GM18505 (cell line): ENCODE measurements around the gene RPL5.
"Not testable (repeated sequence)": the region's sequence is repeated elsewhere in the genome, so short reads cannot be mapped to it uniquely, and the experiment has no call there.

ENCODE experiments used
- ATAC-seq: cut with Tn5 transposase; IDR thresholded peaks from one replicate; pipeline ENCODE4 v1.9.1; 2021; ENCODE audit not compliant: unreplicated experiment
- POLR2A ChIP-seq: IDR thresholded peaks from 4 replicates; pipeline ENCODE4 v1.6.1; 2011; ENCODE audit warnings: borderline replicate concordance; ENCODE audit not compliant: insufficient read depth, insufficient read length; ENCODE audit errors: extremely low read depth

The RPL5 gene

GRCh38 chr1:92831762-92832536 is at the start of gene RPL5:
Gene RPL5 (plus strand): TSS chr1:92832040. CDS start chr1:92832115, 75 bp downstream.
- TF ChIP-seq POLR2A: peak; percentile 100
- ATAC-seq: peak; percentile 95

DNA sequence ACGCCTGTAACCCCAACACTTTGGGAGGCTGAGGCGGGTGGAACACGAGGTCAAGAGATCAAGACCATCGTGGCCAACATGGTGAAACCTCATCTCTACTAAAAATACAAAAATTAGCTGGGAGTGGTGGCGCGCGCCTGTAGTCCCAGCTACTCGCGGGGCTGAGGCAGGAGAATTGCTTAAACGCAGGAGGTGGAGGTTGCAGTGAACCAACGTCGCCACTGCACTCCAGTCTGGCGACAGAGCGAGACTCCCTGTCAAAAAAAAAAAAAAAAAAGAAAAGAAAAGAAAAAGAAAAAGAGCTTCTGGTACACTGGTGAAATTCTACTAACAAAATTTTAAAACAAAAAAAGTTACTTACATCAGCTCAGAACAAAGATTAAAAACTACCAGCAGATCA is 48.3 kb upstream of the RPL5 start:
- ATAC-seq: not testable (repeated sequence)

GRCh38 chr1:92784021-92784638 is 47.7 kb upstream of the RPL5 start:
- no peak for TF ChIP-seq POLR2A
- no peak for ATAC-seq

DNA sequence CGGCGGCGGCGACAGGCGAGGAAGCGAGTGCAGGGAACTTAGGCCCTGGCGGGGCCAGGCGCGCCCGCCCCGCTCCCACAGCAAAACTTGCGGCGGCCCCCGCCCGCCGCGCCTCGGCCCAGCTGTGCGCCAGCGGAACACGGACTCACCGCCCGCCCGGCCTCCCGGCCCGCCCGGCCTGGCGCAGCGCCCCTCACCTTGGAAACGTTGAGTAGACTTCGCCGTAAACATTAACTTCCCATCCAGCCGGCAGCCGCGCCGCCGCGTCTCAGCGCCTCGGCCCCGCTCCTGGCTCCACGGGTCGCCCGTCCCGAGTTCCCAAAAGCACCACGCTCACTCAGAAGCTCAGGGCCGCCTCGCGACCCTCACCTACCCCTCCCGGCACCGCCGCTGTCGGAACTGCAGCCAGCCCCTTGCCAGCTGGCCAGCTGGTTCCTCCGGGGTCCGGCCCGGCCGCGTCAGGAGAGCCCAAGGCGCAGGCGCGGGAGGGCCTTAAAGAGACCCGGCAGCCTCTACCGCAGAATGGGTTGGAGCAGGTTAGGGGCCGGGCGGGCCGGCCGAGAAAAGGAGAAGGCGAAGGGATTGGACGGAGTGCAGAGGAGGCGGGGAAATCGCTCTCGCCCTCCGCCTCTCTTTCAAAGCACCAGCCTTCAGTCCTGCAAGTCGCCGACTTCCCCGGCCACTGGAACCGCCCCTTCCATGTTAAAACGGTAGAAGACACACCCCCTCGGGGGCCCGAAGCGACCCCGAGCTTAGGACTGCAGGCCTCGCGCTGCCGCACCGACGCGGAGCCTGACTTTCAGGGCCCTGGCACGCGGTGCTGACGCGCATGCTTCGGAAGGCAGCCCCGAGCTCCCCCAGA is 47.0 kb upstream of the RPL5 start, which contains the start of gene EVI5:
EVI5 (minus strand) TSS at position 470 of the 862 bp plus-strand sequence. CDS start 48,562 bp downstream, outside the sequence.
- TF ChIP-seq POLR2A: peak; percentile 61
- ATAC-seq: peak; percentile 94

DNA sequence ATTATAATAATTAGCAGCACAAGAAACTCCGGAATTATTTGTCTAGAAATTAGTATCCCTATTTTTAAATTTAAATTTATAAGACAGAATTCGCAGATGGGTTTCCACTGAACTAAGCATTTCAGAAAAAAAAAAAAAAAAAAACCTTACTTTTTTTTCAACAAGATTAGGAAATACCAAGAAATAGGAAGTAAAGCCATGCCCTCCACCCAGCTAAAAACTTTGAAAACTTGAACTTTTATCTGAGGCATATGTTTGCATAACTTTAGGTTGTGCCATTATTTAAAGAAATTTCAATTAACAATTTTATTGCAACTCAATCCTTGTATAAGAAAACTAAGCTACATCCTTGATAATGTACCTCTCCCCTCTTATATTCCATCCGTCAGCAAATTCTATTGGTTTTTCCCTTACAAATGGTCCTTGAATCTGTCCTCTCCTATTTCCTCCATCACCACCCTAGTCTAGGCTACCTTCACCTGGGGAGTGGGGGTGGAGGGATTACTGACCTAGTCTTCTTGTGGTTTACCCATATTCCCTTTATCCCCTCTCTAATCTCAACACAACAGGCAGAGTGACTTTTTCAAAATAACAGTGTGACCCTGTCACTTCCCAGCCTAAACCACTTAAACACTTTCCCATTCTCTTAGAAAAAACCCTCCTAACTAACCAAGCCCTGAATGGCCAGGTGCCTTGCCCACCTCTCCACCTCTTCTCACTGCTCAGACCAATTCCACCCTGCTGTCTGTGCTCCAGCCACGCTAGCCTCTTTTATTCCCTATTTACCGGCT is 45.5 kb upstream of the RPL5 start:
- TF ChIP-seq POLR2A: no peak
- no peak for ATAC-seq

DNA sequence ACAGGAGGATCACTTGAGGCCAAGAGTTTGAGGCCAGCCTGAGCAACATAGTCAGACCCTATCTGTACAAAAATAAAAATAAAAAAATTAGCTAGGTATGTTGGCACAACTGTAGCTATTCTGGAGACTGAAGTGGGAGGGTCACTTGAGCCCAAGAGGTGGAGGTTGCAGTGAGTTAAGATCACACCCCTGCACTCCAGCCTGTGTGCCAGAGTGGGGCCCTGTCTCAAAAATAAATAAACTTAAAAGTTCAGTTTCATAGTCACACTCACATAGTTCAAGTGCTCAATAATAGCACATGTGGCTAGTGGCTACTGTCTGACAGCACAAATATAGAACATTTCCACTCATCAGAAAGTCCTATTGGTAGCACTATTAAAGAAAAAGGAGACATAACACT is 41.8 kb upstream of the RPL5 start:
- no peak for ATAC-seq
- TF ChIP-seq POLR2A: no peak

- ATAC-seq: no peak
- TF ChIP-seq POLR2A: no peak
These were observed 41.0 kb upstream of the RPL5 start for GRCh38 chr1:92790867-92791266.

DNA sequence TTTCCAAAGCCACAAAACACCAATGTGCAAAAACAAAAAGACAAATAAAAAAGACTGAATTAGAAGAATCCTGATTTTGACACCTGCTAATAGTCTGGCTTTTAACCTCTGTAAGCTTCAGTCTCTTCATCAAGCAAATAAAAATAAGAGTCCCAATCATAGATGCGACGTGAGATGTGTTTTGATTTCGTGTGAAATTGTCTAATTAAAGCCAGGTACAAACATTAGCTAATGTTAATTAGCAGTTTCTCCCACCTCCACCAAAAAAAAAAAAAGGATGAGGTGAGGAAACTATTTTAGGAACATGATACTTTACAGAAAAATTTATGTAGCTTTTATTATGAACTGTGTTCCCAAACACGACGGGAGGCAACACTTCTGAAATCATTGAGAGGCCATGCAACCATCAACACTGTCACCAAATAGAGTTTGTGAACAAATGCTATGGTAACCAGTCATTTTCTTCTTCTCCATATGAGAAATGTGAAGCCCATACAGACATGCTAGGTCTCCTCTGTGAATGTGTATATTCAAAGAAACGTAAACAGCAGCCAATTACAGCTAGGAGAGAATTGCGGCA is 40.3 kb upstream of the RPL5 start:
- no peak for TF ChIP-seq POLR2A
- no peak for ATAC-seq

DNA sequence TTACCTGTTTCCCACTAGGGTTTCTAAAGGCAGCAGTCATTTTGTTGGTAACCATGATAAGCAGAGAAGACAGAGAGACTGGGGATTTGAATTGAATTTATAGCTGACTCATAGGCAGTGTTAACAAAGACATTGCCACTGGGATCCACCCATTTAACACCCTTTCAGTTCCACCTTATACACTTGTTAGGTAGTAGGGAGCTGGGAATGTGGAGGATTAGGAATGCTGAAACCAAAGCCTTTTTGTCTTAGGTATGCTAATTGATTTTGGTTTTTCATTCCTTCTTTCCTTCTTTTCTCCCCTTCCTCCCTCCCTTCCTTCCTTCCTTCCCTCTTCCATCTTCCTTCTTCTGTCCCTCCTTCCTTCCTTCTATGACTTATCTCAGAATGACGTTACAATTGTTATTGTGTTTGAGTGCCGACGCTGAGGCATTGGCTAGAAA is 39.5 kb upstream of the RPL5 start:
- ATAC-seq: no peak
- no peak for TF ChIP-seq POLR2A

DNA sequence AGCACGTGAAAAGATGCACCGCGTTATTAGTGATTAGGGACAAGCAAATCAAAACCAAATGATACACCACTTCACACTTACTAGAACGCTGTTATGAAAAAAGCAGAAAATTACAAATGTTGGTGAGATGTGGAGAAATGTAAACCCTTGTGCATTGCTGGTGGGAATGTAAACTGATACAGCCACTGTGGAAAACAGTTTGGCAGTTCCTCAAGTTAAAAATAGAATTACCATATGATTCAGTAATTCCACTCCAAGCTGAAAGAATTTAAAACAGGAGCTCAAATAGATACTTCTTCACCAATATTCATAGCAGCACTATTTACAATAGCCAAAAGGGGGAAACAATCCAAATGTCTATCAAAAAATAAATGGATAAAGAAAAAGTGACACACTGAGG is 36.7 kb upstream of the RPL5 start:
- no peak for TF ChIP-seq POLR2A
- no peak for ATAC-seq

DNA sequence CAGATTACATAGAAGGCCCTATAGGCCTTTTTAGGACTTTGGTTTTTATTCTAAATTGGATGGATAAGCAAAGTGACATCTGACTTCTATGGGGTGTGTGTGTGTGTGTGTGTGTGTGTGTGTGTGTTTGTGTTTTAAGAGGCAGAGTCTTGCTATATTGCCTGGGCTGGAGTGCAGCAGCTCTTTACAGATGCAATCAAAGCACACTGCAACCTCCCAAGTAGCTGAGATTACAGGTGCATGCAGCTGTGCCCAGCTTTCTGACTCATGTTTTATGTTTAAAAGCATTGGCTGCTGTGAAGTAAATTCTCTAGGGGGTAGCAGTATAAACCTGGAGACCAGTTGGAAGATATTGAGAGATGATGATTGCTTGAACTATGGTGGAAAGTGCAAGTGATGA is 34.5 kb upstream of the RPL5 start:
- no peak for TF ChIP-seq POLR2A
- no peak for ATAC-seq

DNA sequence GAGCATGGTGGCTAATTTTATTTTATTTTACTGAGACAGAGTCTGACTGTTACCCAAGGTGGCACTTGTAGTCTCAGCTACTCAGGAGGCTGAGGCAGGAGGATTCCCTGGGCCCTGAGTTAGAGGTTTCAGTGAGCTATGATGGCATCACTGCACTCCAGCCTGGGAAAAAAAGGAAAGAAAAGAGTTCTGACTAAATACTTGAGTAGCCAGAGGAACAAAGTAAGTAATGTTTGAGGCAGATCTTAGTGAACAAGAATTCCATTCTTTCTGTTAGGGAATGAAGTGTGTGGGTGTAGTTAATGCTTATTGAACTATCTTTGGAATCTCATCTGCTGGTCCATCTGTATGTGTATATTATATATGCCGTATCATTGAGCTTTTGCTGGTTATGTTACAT is 33.9 kb upstream of the RPL5 start:
- TF ChIP-seq POLR2A: no peak
- ATAC-seq: no peak
